Psoas muscle (tissue), 8 donors: ENCODE measurements around the gene CIITA. TPM values are rescaled to one million over a fixed set of nuclear protein-coding genes. Genes with fewer than 3 reads are reported as not detected.

Source experiments
- ATAC-seq, 4 donors: fragments of 200-7000 bp; cut with Tn5 transposase; one replicate each; pipeline ENCODE4 v1.9.1; 2020; ENCODE audit warnings: moderate library complexity in 3 of 4, mild to moderate bottlenecking in 2 of 4
- DNase-seq, 2 donors: peaks; one replicate each; pipeline ENCODE4 v3.0.0-alpha.2; 2020
- H3K27ac ChIP-seq: fragments of 200-600 bp; one replicate; pipeline ENCODE4 v1.8.0; 2022
- H3K27me3 ChIP-seq, 3 donors: fragments of 200-600 bp in 1 of 3; one replicate each; pipeline versions ENCODE4 v1.6.1 to v1.8.0; 2013 to 2022; ENCODE audit warnings: low read length in 2 of 3, mild to moderate bottlenecking in 2 of 3, moderate library complexity in 1 of 3; ENCODE audit not compliant: insufficient read depth in 3 of 3
- H3K36me3 ChIP-seq, 2 donors: fragments of 200-600 bp in 1 of 2; one replicate each; pipeline versions ENCODE4 v1.6.1 to v1.8.0; 2013 to 2022; ENCODE audit warnings: low read depth in 1 of 2, mild to moderate bottlenecking in 1 of 2, moderate library complexity in 1 of 2; ENCODE audit not compliant: insufficient read depth in 1 of 2
- H3K4me1 ChIP-seq: fragments of 200-600 bp; one replicate; pipeline ENCODE4 v1.8.0; 2022
- H3K4me3 ChIP-seq: fragments of 200-600 bp; one replicate; pipeline ENCODE4 v1.8.0; 2022; ENCODE audit warnings: mild to moderate bottlenecking
- H3K9me3 ChIP-seq: fragments of 200-600 bp; one replicate; pipeline ENCODE4 v1.8.0; 2022
- WGBS, 3 donors: extraction: QIAGEN DNeasy Blood & Tissue Kit; methylation state at CpG; one replicate each; pipeline versions ENCODE4 v1.1.6 to v1.1.7; 2013; 5-methylcytosine and 5-hydroxymethylcytosine counted together
- intact Hi-C, 2 donors: fragments of 100-400 bp; cut with DNase I; formaldehyde crosslinking; loops; one replicate each; pipeline versions ENCODE4 v1.11.0 to v1.14.2; 2022
- polyA plus RNA-seq, 3 donors: library from polyadenylated mRNA; stranded (reverse); fragments of 200-250 nt; gene quantifications; one replicate each; pipeline ENCODE4 v1.2.3, GENCODE V29; 2013
- total RNA-seq, 4 donors: library from RNA; stranded (reverse); fragmentation: NEBNext Ultra II Directional in 2 of 4; extraction: Animal tissue kit (Norgen Biotek cat#: 25700) in 2 of 4; gene quantifications; one replicate each; pipeline versions ENCODE4 v1.2.1 to v1.2.4, GENCODE V29; 2021 to 2023
- TF ChIP-seq, protein P1 (sequence below): fragments of 200-600 bp; IDR thresholded peaks from one replicate; pipeline ENCODE4 v1.8.0; 2022; ENCODE audit warnings: antibody characterized with exemption
- donor health status: healthy with polysubstance abuse.
- donor health status: DM: no; HTN: no; CAD: no; lungs with moderate emphysema.
- donor health status: Bipolar disorder and iron deficiency.
- donor health status: healthy.
- donor health status: DM: yes; HTN: yes; CAD: no.
- donor health status: DM: no; HTN: no; CAD: no.
- donor health status: DM: no; HTN: no; CAD: no.
- donor health status: DM: yes; HTN: yes; CAD: no.

The CIITA gene
- total and polyA plus RNA-seq, 7 donors: 2.3 to 15.3 (median 4.1) TPM

DNA sequence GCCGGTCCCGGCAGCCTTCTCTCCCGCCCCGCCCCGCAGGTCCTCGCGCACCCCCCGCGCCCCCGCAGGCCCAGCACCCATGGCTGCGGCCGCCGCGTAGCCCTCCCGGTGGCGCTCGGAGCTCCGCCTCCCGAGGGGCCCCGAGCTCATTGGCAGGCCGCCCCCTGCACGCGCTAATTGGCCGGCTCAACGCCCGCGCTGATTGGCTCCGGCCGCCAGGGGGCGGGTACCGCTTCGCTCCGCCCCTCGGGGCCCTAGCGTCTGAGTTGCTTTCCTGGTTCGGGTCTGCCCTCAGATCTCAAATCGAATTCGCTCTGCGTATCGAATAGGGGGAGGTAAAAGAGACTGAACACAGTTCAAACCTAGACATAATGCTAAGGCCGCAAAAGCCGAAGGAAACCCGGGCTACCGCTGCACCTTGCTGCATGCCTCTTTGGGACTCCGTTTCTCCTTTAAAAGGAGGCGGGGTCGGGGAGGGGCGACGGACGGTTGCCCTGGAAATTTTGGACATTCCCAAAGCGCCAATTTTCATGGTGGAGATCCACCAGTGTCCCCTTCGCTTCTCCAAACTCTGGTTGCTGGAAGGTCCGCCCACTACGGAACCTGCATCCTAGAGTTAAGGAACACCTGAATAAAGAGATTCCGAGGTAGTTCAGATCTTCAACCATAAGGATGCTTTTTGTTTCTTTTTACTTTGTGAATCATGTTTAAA, 65.5 kb downstream of the CIITA start, which contains the start of gene DEXI:
Gene DEXI (minus strand): TSS at position 117 of the 712 bp plus-strand sequence. CDS start 463 bp downstream, outside the sequence.
- WGBS, 3 donors: 4 to 8% (median 4%) methylated on average over 40 to 55 of the region's 55 CpGs
- Histone ChIP-seq H3K9me3 (no peaks in the 10 kb centered on the region), H3K27me3 (no peaks in the 10 kb centered on the region), H3K4me1 (peaks cover 59% of the 10 kb centered on the region), H3K36me3 (no peaks in the 10 kb centered on the region), H3K4me3 (peak within 1 kb of the TSS; percentile 86), H3K27ac (peak within 1 kb of the TSS; percentile 91)
- DNase-seq: peak; percentile 96 to 98
- TF ChIP-seq, protein P1, sequence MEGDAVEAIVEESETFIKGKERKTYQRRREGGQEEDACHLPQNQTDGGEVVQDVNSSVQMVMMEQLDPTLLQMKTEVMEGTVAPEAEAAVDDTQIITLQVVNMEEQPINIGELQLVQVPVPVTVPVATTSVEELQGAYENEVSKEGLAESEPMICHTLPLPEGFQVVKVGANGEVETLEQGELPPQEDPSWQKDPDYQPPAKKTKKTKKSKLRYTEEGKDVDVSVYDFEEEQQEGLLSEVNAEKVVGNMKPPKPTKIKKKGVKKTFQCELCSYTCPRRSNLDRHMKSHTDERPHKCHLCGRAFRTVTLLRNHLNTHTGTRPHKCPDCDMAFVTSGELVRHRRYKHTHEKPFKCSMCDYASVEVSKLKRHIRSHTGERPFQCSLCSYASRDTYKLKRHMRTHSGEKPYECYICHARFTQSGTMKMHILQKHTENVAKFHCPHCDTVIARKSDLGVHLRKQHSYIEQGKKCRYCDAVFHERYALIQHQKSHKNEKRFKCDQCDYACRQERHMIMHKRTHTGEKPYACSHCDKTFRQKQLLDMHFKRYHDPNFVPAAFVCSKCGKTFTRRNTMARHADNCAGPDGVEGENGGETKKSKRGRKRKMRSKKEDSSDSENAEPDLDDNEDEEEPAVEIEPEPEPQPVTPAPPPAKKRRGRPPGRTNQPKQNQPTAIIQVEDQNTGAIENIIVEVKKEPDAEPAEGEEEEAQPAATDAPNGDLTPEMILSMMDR: peak; percentile 29
- ATAC-seq: peak; percentile 76 to 81 (median 79)
- intact Hi-C loops: no loop called here

DNA sequence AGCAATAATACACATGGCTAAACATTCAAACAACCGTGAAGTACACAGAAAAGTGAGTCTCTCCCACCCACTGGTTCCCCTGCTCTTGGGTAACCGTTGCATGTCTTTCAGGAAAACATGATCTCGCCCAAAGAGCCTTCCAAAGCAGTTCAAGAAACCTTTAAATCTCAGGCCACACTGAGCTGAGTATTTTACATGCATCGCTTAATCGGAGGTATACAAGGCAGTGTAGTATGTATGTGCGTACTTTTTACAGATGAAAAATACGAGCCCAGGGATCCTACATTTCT, 66.0 kb downstream of the CIITA start:
- Histone ChIP-seq H3K9me3 (no peaks in the 10 kb centered on the region), H3K4me3 (peak overlapping the region; percentile 86), H3K27me3 (no peaks in the 10 kb centered on the region), H3K4me1 (peaks cover 54% of the 10 kb centered on the region), H3K27ac (peak overlapping the region; percentile 91), H3K36me3 (no peaks in the 10 kb centered on the region)
- TF ChIP-seq, protein P1: no peak
- no peak for ATAC-seq
- intact Hi-C loops: no loop called here
- 64 to 82% (median 71%) methylated on average over 7 of the region's 7 CpGs for WGBS, 3 donors
- DNase-seq: no peak

DNA sequence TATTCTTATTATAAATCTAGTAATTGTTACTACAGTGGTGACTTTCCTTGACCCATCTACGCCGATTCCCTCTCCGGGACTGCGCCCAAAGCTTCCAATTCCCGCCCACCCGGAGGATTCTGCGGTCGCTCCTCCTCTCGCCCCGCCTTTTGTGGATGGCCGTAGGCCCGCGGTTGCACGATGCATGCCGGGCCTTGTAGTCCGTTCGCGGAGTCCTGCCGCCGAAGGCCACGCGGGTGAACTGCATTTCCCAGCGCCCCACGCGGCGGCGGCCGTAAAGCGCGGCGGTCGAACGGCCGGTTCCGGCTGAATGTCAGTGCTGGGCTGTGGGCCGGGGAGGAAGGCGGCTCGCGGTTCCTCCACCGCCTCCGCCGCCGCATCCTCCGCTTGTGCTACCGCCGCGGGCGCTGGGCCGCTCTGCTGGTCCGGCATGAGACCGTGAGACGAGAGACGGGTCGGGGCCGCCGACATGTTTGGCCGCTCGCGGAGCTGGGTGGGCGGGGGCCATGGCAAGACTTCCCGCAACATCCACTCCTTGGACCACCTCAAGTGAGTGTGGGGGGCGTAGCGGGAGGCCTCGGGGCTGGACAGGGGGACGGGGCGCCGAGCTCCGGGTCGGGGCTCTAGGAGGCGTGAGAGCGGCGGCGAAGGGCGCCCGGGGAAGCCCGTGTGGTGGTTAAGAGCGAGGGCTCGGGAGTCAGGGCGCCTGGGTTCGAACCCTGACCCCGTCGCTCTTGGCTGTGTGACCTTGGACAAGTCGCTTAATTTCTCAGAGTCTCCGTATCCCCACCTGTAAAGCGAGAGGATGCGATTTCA, 67.5 kb downstream of the CIITA start, which contains the start of gene CLEC16A:
Gene CLEC16A (plus strand): TSS at position 316 of the 816 bp plus-strand sequence. CDS start 154 bp downstream, at position 470.
- intact Hi-C loops: no loop called here
- Histone ChIP-seq H3K4me1 (peaks cover 46% of the 10 kb centered on the region), H3K27me3 (no peaks in the 10 kb centered on the region), H3K9me3 (no peaks in the 10 kb centered on the region), H3K36me3 (no peaks in the 10 kb centered on the region), H3K4me3 (peak within 1 kb of the TSS; percentile 99), H3K27ac (peak within 1 kb of the TSS; percentile 91)
- peak; percentile 99 for DNase-seq
- TF ChIP-seq, protein P1: no peak
- WGBS, 3 donors: 0 to 1% (median 0%) methylated on average over 80 to 86 of the region's 86 CpGs
- peak; percentile 80 to 88 (median 82) for ATAC-seq

DNA sequence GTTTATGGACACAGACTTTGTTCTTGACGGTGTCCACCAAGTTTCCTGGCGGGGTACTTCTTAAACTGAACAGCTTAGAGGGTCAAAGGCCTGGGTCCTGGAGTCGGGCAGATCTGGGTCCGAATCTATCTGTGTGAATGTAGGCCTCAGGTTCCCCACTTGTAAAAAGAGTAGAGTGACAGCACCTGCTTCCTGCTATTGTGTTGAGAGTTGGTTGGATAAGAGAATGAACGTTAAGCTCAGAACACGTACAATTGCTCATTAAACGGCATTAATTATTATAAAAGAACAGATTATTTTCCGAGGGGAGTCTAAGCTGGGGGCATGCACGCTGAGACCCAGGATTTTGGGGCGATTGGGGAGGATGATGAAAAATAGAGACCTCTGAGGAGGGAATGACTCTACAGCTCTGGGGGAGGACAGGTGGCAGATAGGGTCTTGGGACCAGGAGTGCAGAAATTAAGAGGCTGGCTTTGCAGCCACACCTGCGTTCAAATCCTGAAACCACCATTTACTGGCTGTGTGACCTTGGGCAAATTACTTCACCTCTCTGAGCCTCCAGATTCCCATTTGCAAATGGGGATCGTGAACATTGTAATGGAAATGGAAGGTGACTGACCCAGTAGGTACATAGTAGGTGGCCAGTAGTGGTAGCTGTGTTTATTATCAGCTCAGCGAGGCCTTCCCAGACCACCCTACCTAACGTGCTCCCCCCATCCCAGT, 68.2 kb downstream of the CIITA start:
- TF ChIP-seq, protein P1: no peak
- peak overlapping the region; percentile 85 for H3K27ac ChIP-seq
- H3K4me1 ChIP-seq: peaks cover 46% of the 10 kb centered on the region
- no peaks in the 10 kb centered on the region for H3K36me3 ChIP-seq
- H3K4me3 ChIP-seq: peak overlapping the region; percentile 99
- no peak for DNase-seq
- intact Hi-C loops: no loop called here
- no peaks in the 10 kb centered on the region for H3K9me3 ChIP-seq
- 33 to 37% (median 35%) methylated on average over 14 of the region's 14 CpGs for WGBS, 3 donors
- no peak for ATAC-seq
- no peaks in the 10 kb centered on the region for H3K27me3 ChIP-seq
